SHP77 treated with DMSO at 0.1 percent for 48 hours (cell line): ENCODE measurements around the gene SERPINF2.
"Not testable (repeated sequence)": the region's sequence is repeated elsewhere in the genome, so short reads cannot be mapped to it uniquely, and the experiment has no call there.

ENCODE experiments used
- DNase-seq: peaks from one replicate; lab custom pipeline; 2025; lab: John Stamatoyannopoulos, UW

Gene SERPINF2

DNA sequence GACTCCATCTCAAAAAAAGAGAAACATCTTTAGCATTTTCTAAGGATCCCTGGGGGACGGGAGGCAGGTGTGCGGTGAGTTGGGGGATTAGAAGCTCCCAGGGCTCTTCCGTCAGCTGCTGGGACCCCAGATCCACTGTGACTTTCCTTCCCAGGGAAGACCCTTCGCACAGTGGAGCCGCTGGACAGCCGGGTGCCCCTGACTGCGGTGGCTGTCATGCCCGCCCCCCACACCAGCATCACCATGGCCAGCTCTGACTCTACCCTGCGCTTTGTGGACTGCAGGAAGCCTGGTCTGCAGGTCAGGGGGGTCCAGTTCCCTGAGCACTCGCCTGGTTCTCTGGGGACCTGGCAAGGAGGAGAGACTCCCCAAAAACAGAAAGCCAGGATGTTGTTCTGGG is 7.3 kb upstream of the SERPINF2 start:
- DNase-seq: no peak

DNA sequence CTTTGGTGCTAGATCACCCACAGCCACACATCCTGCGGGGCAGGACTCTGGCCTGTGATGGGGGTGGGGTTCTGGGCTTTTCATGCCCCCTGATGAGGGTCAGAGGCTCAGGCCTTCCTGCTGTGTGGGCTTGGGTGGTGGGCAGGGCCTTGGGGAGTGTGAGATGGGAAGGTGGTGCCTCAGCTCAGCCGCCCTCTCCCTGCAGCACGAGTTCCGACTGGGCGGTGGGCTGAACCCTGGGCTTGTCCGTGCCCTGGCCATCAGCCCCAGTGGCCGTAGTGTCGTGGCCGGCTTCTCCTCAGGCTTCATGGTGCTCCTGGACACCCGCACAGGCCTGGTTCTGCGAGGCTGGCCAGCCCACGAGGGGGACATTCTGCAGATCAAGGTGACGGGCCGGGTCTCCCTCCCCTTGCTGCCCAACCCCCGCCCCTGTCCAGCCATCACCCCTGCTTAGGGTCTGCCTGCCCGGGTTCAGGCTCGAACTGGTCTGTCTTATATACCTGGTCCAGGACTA is 6.8 kb upstream of the SERPINF2 start:
- no peak for DNase-seq

DNA sequence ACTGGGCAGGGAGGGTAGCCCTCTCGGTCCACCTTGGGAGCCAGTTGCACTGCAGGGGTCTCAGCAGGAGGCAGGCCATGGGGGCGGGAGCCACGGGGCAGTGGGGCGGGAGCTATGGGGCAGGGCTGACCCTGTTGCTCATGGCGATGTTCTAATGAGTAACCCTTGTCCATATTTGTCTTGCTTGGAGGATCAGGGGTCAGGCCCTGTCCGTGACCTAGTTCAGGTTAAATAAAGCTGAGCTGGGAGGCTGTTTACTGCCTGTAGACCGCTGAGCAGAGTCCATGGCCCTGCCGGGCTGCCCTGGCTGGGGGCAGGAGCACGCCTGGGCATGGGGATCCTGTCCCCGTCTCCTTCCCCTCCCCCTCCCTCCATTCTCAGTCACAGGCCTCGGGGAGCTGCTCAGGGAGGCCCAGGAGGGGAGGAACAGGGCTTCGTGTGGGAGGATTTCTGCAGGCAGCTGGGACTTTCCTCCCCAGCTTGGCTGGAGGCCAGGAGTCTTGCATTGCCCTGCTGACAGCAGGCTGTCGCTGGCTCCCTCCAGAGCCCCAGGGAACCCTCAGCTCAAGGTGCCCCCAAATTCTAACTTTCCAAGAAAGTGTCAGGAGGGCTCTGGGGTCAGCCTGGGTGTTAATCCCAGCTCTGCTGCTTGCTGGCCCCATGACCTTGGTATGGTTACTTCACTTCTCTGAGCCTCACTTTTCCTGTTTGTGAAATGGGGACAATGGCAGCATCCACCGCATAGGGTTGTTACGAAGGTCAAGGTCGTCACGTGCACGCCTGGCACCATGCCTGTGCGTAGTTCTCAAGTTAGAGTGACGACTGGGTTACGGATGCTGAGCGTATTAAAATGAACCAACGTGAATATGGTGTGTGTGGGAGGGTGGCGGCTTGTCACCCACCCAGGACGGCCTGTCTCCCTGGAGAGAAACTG is 6.1 kb upstream of the SERPINF2 start:
- no peak for DNase-seq

DNA sequence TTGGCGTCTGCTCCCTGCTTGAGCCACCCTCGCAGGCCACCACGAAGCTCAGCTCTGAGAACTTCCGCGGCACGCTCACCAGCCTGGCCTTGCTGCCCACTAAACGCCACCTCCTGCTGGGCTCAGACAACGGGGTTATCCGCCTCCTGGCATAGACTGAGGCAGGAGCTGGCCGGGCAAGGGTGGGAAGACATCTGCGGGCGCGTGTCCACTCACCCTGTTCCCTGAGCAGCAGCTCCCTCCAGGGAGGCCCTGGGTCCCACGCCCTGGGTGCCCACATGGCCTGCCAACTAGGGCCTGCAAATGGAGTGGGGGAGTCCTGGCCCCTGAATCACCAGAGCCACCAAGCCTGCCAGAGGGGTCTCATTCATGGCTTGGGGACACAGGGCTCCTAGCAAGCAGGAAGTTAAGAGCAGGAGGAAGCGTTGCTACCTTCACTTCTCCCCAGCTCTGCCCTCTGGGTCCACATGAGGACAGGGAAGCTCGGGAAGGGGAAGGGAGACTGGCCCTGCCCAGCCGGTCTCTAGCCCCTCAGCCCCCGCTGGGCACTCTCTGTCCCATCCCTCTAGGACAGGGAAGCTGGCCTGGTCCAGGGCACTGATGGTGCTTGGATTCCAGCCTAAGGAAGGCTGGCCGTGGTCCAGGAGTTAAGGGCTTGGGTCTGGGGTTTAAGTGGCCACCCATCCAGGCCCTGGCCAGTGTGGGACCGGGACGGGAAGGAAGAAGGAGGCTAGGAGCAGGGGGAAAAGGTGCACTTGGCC is 5.0 kb upstream of the SERPINF2 start:
- no peak for DNase-seq

DNA sequence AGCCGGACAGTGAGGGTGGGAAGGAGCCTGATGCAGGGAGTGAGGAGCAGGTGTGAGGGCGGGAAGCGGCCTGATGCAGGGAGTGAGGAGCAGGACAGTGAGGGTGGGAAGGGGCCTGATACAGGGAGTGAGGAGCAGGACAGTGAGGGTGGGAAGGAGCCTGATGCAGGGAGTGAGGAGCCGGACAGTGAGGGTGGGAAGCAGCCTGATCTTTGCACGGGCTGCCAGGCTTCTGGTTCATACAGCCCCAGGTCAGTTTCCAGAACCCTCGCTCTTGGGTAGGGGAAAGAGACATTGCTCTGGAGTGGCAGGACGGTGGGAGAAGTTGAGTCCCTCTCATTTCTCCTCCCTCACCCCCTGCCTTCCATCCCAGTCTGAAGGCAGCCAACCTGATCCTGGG is 772 bp upstream of the SERPINF2 start:
- DNase-seq: not testable (repeated sequence)

DNA sequence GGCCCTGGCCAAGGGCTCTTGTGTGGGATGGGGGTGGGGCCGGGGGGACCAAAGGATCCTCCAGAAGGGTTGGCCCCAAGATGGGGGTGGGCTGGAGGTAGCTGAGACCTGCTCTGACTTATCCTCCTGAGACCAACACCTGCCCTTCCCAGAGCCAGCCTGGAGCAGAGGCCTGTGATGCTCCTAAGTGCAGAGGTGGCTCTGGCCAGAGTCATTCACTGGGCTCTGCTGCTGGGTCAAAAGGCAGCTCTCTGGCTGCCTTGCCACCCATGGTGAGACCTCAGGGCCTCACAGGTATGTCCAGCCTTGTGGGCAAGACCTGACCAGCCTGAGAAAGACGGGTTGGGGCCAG is 393 bp downstream of the SERPINF2 start:
- DNase-seq: no peak

DNA sequence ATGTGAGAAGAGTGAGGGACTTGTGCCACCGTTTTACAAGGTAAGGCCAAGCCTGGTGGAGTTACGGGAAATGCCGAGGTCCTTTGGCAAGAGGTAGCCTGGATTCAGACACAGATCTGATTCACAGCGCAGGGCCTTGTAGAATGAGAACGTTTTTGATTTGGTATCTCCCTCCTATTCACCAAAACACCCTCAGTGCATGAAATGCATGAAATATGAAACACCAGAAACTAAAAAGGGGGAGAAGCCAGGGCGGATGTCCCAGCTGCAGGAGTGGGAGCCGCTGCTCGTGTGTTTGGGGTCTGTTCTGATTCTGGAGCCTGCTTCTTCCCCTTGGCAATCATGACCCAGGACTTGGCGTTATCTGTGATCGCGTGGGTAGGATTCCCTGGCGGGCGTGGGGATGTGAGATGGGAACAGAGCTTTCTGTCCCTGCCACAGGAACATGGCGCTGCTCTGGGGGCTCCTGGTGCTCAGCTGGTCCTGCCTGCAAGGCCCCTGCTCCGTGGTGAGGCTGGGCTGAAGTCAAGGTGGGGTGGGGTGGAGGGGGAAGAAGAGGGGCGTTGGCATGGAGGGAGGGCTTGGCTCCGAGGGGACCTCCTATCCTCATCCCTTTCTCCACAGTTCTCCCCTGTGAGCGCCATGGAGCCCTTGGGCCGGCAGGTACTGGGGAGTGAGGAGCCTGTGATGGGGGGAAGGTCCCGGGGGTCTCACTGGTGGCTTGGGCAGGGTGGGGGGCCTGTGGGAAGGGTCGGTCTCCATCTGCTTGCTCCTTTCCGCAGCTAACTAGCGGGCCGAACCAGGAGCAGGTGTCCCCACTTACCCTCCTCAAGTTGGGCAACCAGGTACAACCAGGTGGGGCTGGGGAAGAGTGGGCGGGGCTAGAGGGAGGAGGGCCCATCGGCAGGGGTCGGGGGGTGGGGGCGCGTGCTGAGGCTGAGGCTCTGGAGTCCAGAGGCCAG is 2.2 kb downstream of the SERPINF2 start:
- DNase-seq: no peak

DNA sequence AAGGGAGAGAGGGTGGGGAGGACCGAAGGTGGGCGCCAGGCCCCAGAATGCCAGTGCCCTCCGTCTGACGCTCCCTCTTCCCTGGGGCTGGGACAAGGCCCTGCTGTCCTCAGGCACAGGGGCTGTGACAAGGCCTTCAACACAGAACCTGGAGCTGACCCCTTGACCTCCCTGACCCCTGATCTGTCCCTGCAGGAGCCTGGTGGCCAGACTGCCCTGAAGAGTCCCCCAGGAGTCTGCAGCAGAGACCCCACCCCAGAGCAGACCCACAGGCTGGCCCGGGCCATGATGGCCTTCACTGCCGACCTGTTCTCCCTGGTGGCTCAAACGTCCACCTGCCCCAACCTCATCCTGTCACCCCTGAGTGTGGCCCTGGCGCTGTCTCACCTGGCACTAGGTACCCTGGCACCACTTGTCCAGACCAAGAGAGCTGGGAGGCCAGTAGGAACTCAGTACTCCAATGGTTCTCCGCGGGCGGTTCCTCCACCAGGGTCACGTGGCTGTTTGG is 2.9 kb downstream of the SERPINF2 start:
- no peak for DNase-seq

DNA sequence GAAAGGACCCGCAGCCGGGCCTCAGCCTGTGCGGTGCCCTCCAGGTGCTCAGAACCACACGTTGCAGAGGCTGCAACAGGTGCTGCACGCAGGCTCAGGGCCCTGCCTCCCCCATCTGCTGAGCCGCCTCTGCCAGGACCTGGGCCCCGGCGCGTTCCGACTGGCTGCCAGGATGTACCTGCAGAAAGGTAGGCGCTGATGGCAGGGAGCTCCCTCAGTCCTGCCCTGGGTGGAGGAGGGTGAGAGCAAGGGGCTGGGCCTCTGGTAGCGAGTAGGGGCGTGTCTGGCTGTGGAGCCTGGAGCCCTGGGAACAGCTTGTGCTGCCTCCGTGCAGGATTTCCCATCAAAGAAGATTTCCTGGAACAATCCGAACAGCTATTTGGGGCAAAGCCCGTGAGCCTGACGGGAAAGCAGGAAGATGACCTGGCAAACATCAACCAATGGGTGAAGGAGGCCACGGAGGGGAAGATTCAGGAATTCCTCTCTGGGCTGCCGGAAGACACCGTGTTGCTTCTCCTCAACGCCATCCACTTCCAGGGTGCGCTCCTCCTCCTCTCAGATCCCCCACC is 4.4 kb downstream of the SERPINF2 start:
- no peak for DNase-seq

DNA sequence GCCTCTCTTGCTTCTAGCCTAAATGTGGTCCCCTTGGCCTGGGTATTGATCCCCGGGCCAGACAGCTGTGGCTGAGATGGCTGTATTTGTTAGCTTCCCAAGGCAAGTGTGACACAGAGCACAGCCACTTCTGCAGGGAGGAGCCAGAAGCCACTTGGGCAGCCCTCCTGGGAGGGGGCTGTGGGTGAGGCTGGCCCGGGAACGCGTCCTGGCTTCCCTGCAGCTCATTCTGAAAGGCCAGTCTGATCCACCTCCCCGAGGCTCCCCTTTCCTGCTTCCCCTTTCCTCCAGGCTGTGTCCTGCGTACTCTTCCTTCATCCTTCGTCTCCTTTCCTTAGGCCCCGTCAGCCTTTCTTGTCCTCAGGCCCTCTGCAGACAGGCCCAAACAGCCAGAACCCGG is 8.0 kb downstream of the SERPINF2 start:
- DNase-seq: no peak

DNA sequence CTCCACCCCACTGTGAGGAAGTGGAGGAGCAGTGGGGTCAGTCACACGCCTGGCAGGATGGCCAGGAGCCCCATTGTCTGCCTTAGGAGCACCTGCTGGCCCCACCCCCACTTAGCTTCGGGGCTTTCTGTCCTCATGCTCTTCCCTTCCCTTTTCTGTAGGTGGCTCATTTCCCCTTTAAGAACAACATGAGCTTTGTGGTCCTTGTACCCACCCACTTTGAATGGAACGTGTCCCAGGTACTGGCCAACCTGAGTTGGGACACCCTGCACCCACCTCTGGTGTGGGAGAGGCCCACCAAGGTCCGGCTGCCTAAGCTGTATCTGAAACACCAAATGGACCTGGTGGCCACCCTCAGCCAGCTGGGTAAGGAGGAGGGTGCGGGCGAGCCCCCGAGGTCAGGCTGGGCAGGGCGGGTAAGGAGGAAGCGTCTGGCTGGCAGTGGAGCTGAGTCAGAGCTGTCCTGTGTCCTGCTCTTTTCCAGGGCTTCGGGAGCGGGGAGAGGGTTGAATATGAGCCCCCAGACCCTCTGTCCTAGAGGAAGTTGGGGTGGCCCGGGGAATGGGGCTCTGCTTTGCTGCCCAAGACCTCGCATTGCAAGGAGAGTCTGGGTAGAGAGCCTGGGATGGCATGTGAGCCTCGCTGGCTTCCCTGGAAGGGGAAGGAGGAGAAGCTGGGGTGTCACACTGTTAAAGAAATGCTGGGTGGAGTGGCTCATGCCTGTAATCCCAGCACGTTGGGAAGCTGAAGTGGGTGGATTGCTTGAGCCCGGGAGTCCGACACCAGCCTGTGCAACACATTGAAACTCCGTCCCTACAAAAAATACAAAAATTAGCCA is 10.0 kb downstream of the SERPINF2 start:
- no peak for DNase-seq

DNA sequence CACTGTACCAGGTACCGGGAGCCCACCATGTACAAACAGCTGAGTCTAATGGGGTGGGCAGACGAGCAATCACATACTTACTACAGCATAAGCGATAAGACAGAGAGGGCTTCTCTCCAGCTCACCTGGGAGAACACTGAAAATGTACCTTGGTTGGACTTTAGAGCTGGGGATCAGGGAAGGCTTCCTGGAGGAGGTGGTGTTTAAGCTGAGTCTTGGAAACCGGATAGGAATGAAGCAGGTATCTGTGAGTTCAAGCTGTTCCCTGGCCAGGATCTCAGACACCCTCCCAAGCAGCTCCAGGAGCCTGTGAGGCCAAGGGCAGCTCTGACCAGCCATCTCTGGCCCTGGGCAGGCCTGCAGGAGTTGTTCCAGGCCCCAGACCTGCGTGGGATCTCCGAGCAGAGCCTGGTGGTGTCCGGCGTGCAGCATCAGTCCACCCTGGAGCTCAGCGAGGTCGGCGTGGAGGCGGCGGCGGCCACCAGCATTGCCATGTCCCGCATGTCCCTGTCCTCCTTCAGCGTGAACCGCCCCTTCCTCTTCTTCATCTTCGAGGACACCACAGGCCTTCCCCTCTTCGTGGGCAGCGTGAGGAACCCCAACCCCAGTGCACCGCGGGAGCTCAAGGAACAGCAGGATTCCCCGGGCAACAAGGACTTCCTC is 11.2 kb downstream of the SERPINF2 start:
- no peak for DNase-seq

DNA sequence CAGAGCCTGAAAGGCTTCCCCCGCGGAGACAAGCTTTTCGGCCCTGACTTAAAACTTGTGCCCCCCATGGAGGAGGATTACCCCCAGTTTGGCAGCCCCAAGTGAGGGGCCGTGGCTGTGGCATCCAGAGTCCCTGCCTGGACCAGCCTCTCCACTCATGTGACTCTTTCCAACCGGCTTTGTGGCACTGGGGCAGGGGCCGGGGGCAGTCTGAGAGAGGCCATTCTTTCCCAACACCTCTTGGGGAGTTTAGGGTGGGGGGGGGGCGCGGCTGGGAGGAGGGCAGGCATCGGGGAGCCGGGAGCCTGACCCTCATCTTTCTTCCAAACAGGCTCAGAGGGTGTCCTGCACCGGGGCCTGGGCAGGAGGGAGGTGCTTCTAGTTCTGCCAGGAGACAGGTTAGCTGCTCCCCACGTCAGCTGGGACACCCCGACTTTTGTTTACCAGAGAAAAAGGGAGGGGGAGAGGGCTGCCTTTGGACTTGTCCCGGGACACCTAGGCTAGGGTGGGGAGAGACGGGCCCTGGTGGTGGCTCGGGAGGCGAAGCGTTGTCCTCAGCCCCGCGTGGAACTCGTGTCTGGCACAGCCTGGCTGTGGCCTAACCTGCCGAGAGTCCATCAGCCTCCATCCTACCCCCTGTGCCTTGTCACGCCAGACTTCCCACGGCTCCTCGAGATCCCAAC is 11.9 kb downstream of the SERPINF2 start:
- DNase-seq: no peak

DNA sequence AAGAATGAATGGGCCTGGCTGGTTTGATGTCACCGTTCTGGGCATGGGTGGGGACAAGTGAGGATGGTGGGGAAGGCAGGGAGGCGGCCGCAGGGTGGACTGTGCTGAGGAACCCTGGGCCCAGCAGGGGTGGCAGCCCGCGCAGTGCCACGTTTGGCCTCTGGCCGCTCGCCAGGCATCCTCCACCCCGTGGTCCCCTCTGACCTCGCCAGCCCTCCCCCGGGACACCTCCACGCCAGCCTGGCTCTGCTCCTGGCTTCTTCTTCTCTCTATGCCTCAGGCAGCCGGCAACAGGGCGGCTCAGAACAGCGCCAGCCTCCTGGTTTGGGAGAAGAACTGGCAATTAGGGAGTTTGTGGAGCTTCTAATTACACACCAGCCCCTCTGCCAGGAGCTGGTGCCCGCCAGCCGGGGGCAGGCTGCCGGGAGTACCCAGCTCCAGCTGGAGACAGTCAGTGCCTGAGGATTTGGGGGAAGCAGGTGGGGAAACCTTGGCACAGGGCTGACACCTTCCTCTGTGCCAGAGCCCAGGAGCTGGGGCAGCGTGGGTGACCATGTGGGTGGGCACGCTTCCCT is 12.7 kb downstream of the SERPINF2 start:
- no peak for DNase-seq

DNA sequence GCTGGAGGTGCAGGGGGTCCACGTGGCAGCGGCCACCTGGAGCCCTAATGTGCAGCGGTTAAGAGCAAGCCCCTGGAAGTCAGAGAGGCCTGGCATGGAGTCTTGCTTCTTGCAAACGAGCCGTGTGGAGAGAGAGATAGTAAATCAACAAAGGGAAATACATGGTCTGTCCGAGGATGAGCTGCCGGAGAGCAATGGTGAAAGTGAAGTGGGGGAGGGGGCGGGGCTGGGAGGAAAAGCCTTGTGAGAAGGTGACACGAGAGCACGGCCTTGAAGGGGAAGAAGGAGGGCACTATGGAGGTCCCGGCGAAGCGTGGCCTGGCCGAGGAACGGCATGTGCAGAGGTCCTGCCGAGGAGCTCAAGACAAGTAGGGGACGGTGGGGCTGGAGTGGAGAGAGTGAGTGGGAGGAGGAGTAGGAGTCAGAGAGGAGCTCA is 13.2 kb downstream of the SERPINF2 start:
- DNase-seq: no peak

DNA sequence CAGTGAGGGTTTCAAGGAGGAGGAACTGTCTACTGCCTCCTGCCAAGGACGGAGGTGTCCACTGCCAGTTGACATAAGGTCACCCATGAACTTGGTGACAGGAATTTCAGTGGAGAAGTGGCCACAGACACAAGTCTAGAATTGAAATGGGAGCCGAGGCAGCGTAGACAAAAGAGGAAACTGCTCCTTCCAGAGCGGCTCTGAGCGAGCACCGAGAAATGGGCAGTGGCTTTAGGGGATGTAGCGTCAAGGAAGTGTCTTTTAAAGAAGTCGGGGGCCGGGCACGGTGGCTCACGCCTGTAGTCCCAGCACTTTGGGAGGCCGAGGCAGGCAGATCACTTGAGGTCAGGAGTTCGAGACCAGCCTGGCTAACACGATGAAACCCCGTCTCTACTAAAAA is 16.1 kb downstream of the SERPINF2 start:
- no peak for DNase-seq

DNA sequence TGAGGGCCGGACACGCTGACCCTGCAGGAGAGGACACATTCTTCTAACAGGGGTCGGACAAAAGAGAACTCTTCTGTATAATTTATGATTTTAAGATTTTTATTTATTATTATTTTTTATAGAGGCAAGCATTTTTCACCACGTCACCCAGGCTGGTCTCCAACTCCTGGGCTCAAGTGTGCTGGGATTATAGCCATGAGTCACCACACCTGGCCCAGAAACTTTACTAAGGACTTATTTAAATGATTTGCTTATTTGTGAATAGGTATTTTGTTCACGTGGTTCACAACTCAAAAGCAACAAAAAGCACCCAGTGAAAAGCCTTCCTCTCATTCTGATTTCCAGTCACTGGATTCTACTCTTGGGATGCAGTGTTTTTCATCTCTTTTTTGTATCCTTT is 16.9 kb downstream of the SERPINF2 start:
- no peak for DNase-seq

DNA sequence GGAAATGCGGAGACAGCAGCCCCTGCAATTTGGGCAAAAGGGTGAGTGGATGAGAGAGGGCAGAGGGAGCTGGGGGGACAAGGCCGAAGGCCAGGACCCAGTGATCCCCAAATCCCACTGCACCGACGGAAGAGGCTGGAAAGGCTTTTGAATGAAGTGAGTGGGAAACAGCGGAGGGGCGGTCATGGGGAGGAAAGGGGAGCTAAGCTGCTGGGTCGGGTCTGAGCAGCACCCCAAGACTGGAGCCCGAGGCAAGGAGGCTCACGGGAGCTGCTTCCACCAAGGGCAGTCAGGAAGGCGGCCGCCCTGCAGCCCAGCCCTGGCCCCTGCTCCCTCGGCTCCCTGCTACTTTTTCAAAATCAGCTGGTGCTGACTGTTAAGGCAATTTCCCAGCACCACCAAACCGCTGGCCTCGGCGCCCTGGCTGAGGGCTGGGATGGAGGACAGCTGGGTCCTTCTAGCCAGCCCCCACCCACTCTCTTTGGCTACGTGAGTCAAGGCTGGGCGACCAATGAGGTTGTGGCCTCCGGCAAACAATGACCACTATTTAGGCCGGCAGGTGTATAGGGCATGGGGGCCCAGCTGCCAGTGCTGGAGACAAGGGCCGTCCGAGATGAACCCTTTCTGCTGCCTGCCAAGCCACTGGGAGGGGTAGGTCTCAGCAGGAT is 19.7 kb downstream of the SERPINF2 start:
- DNase-seq: peak; percentile 84
